K562 (cell line): ENCODE results near the gene WDR62. TPM values are rescaled to one million over a fixed set of nuclear protein-coding genes. Genes with fewer than 3 reads are reported as not detected.

Experiments used
- ATAC-seq: fragments of 200-7000 bp; cut with Tn5 transposase; 3 replicates; pipeline ENCODE4 v1.9.1; 2020; ENCODE audit warnings: moderate library complexity
- BruUV-seq: library from RNA; stranded (reverse); fragments of 400-500 nt; replicated peaks from 2 replicates; lab custom pipeline; 2021; lab: Mats Ljungman, UMichigan
- CTCF ChIA-PET: fragments of 300-600 bp; formaldehyde crosslinking; extraction: SDS; loops from one replicate; lab custom pipeline; 2021; ENCODE audit warnings: low intra/inter-chr PET ratio; lab: Yijun Ruan, JAX
- POLR2A ChIA-PET: fragments of 300-600, 350-650 bp; sonication (Branson Sonifier 250); formaldehyde crosslinking; extraction: SDS; loops from one replicate; lab custom pipeline; 2021; ENCODE audit warnings: antibody characterized with exemption, inconsistent platforms; lab: Yijun Ruan, JAX
- DNase-seq, 4 experiments: peaks; one replicate each; pipeline versions ENCODE4 v3.0.0 to v3.0.0-alpha.2; 2011 to 2018; ENCODE audit warnings: low spot score in 3 of 4, mixed read lengths in 3 of 4; ENCODE audit errors: extremely low read depth in 1 of 4
- FAIRE-seq: peaks from 2 replicates; lab custom pipeline; 2011; peaks lifted over from hg19 to GRCh38; lab: Jason Lieb, UNC
- H2AFZ ChIP-seq: 2 replicates; pipeline ENCODE4 v1.6.0; 2011; ENCODE audit warnings: low read depth, low read length, control low read depth, inconsistent platforms
- H3K27ac ChIP-seq: fragments of 200-600 bp; 3 replicates; pipeline ENCODE4 v1.8.0; 2011; ENCODE audit warnings: low read depth, mild to moderate bottlenecking, control low read depth, inconsistent platforms, low read length, moderate library complexity, mixed read lengths; ENCODE audit errors: extremely low read depth
- H3K27me3 ChIP-seq, 2 experiments: fragments of 300-600 bp in 1 of 2; 2 replicates in 1 of 2; 3 replicates in 1 of 2; pipeline versions ENCODE4 v1.6.0 to v1.8.0; 2011; ENCODE audit warnings: inconsistent platforms in 2 of 2, low read length in 2 of 2, mild to moderate bottlenecking in 1 of 2, mixed read lengths in 1 of 2, moderate library complexity in 1 of 2; ENCODE audit not compliant: control insufficient read depth in 2 of 2, insufficient read depth in 2 of 2
- H3K36me3 ChIP-seq: fragments of 300-600 bp; 3 replicates; pipeline ENCODE4 v1.8.0; 2011; ENCODE audit warnings: mild to moderate bottlenecking, low read length, inconsistent platforms; ENCODE audit not compliant: control insufficient read depth, insufficient read depth
- H3K4me1 ChIP-seq, 2 experiments: fragments of 200-600 bp in 1 of 2; replicated peaks in 1 of 2; 2 replicates in 1 of 2; 3 replicates in 1 of 2; pipeline versions ENCODE4 v1.5.1 to v1.8.0; 2011; ENCODE audit warnings: inconsistent platforms in 2 of 2, low read length in 2 of 2, mild to moderate bottlenecking in 1 of 2, mixed read lengths in 1 of 2, moderate library complexity in 1 of 2; ENCODE audit not compliant: control insufficient read depth in 2 of 2, insufficient read depth in 2 of 2
- H3K4me2 ChIP-seq: 2 replicates; pipeline ENCODE4 v1.6.1; 2011; ENCODE audit warnings: low read length, control low read depth, inconsistent platforms, mixed read lengths; ENCODE audit not compliant: insufficient read depth
- H3K4me3 ChIP-seq: fragments of 200-600 bp; sonication (generic), shearing (Covaris generic); 2 replicates; pipeline ENCODE4 v1.5.1; 2016; ENCODE audit warnings: control low read depth, inconsistent platforms
- H3K79me2 ChIP-seq: fragments of 200-600 bp; 3 replicates; pipeline ENCODE4 v1.8.0; 2011; ENCODE audit warnings: low read length, inconsistent platforms; ENCODE audit not compliant: control insufficient read depth, insufficient read depth
- H3K9ac ChIP-seq, 2 experiments: 2 replicates each; pipeline versions ENCODE4 v1.6.0 to v1.6.1; 2011; ENCODE audit warnings: low read depth in 2 of 2, low read length in 2 of 2, control low read depth in 1 of 2, inconsistent platforms in 1 of 2, mild to moderate bottlenecking in 1 of 2, mixed read lengths in 1 of 2; ENCODE audit not compliant: insufficient read depth in 1 of 2
- H3K9me1 ChIP-seq: one replicate; pipeline ENCODE4 v1.6.0; 2011; ENCODE audit warnings: inconsistent platforms, mild to moderate bottlenecking, low read length, moderate library complexity; ENCODE audit not compliant: control insufficient read depth, insufficient read depth
- H3K9me3 ChIP-seq: replicated peaks from 2 replicates; pipeline ENCODE4 v1.5.1; 2011; ENCODE audit warnings: low read depth, low read length, inconsistent platforms; ENCODE audit not compliant: control insufficient read depth, insufficient read depth
- H4K20me1 ChIP-seq: replicated peaks from 2 replicates; pipeline ENCODE4 v1.6.1; 2011; ENCODE audit warnings: low read length, inconsistent platforms, mixed read lengths; ENCODE audit not compliant: control insufficient read depth, insufficient read depth
- TEAD2 ChIP-seq: fragments of 450-650 bp; IDR thresholded peaks from 2 replicates; pipeline ENCODE4 v1.6.1; 2016; ENCODE audit warnings: missing genetic modification characterization, control low read depth, missing compliant biosample characterization
- U2AF2 ChIP-seq: fragments of 200-400 bp; formaldehyde crosslinking; optimal IDR thresholded peaks from 2 replicates; pipeline ENCODE3; 2017; ENCODE audit warnings: low read depth, mild to moderate bottlenecking, low read length
- ZBTB1 ChIP-seq: sonication (generic); formaldehyde crosslinking; IDR thresholded peaks from 2 replicates; pipeline ENCODE4 v1.8.1; 2023; ENCODE audit warnings: missing genetic modification reagents, low read depth, mild to moderate bottlenecking, borderline replicate concordance
- ZNF830 ChIP-seq: fragments of 250-450 bp; sonication (Bioruptor Pico); IDR thresholded peaks from 2 replicates; pipeline ENCODE4 v1.5.0; 2021; ENCODE audit warnings: mild to moderate bottlenecking
- WGBS: fragments of 100-300 bp; shearing (Covaris generic); methylation state at CpG from one replicate; pipeline ENCODE4 v1.1.6; 2016; ENCODE audit warnings: low coverage, mixed read lengths; ENCODE audit not compliant: insufficient coverage; ENCODE audit errors: missing lambda C conversion rate; 5-methylcytosine and 5-hydroxymethylcytosine counted together
- in situ Hi-C: fragments of 300-500 bp; cut with MboI; formaldehyde crosslinking; loops from 4 replicates; pipeline ENCODE4 v1.15.0; 2018; ENCODE audit warnings: inconsistent platforms, mixed read lengths
- intact Hi-C: fragments of 100-400 bp; cut with micrococcal nuclease; formaldehyde crosslinking; loops from 2 replicates; pipeline ENCODE4 v1.14.2; 2022
- polyA plus RNA-seq, 8 experiments: library from polyadenylated mRNA; depleted of rRNA in 4 of 8; stranded (reverse) in 5 of 8; unstranded in 3 of 8; fragments of >200 nt; fragmentation: Nextera tagmentation in 2 of 8; fragmentation: Illumina TruSeq in 1 of 8; extraction: Ambion mirVana in 2 of 8; extraction: Trizol in 1 of 8; gene quantifications; 2 replicates each; pipeline versions ENCODE4 v1.2.1 to v1.2.3, GENCODE V29; 2011 to 2014; ENCODE audit warnings: inconsistent platforms in 1 of 8, missing spikeins in 1 of 8
- total RNA-seq, 7 experiments: library from RNA; depleted of rRNA in 6 of 7; stranded (reverse); fragments of >200 nt in 6 of 7; fragmentation: Illumina TruSeq in 2 of 7; extraction: Trizol in 2 of 7; gene quantifications; 2 replicates each; pipeline versions ENCODE4 v1.2.1 to v1.2.3, GENCODE V29; 2011 to 2021; ENCODE audit warnings: low replicate concordance in 1 of 7
- TF ChIP-seq, protein P1 (sequence below): fragments of 450-650 bp; formaldehyde crosslinking; IDR thresholded peaks from 2 replicates; pipeline ENCODE4 v1.4.0; 2020; ENCODE audit warnings: mild to moderate bottlenecking, moderate library complexity

The WDR62 gene
- total and polyA plus RNA-seq, 9 of the 15 experiments (the other 6 are each of a cell fraction or from before 2014, with no cell fraction given): 0.35 to 32.8 (median 14.4) TPM

DNA sequence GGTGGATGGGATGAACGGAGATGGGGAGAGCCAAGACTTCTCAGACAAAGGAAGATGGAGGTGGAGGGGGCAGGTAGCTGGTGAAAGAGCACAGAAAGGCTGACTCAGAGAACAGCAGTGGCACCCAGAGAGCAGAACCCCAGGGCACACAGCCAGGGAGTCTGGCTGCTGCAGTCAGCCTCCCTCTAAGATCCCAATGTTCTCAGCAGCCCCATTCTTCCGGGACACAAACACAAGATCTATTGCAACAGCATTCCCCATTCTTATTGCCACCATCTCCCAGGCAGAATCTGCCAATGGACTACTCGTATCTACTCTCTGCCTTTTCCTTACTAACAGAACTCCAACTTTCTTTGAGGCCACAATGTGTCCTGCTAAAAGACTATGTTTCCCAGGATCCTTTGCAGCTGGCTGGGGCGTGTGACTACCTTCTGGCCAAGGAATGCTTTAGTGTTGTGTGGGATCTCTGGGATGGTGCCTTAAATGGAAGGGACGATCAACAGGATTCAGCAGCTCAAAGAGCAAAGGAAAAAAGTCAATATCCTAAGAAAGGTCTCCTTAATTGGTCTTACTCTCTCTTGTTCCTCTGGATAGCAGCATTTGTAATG is 8.2 kb upstream of the WDR62 start:
- TF ChIP-seq ZNF830 (CRISPR knock-in tag): no peak
- TF ChIP-seq, all 486 proteins: peak for 0
- no peaks in the 10 kb centered on the region for H3K9me1 ChIP-seq
- no peaks in the 10 kb centered on the region; a peak in 2 of 5 replicates for H3K4me1 ChIP-seq
- 74% methylated on average over 5 of the region's 5 CpGs for WGBS
- no peak for DNase-seq
- no peak overlapping the region for H3K9ac ChIP-seq
- H3K9me3 ChIP-seq: no peaks in the 10 kb centered on the region
- no peak overlapping the region for H3K4me2 ChIP-seq
- ATAC-seq: no peak
- no TSS peak for BruUV-seq
- FAIRE-seq: peak; percentile 15
- H3K79me2 ChIP-seq: no peaks in the 10 kb centered on the region
- no peak overlapping the region for H3K27ac ChIP-seq
- H2AFZ ChIP-seq: no peak overlapping the region
- 0 out of 3 replicates have a peak, but pooled peaks cover 5% of the 10 kb centered on the region for H3K36me3 ChIP-seq
- no peak overlapping the region for H3K4me3 ChIP-seq
- in situ Hi-C loops (no loop called here), intact Hi-C loops (no loop called here)
- no peaks in the 10 kb centered on the region for H3K27me3 ChIP-seq
- POLR2A ChIA-PET: no interaction called here
- no peaks in the 10 kb centered on the region for H4K20me1 ChIP-seq
- CTCF ChIA-PET: no interaction called here

- Histone ChIP-seq H3K36me3 (0 out of 3 replicates have a peak, but pooled peaks cover 5% of the 10 kb centered on the region), H3K9me3 (no peaks in the 10 kb centered on the region), H3K79me2 (no peaks in the 10 kb centered on the region), H3K27me3 (no peaks in the 10 kb centered on the region), H4K20me1 (no peaks in the 10 kb centered on the region), H3K9me1 (no peaks in the 10 kb centered on the region), H3K4me3 (no peak overlapping the region), H2AFZ (no peak overlapping the region), H3K4me2 (no peak overlapping the region), H3K27ac (no peak overlapping the region), H3K4me1 (peaks cover 0 to 2% of the 10 kb centered on the region in 2 experiments; a peak in 2 of 5 replicates), H3K9ac (no peak overlapping the region)
- ChIA-PET CTCF (no interaction called here), POLR2A (interaction anchor here (1.4 kb wide), 1 partner anchor 10 kb away, joined by 3 read pairs; no protein-coding TSS in a partner anchor)
- intact Hi-C loops (no loop called here), in situ Hi-C loops (no loop called here)
- TF ChIP-seq U2AF2 (no peak), ZBTB1 (no peak), TEAD2 (tag) (no peak)
- TF ChIP-seq, protein P1, sequence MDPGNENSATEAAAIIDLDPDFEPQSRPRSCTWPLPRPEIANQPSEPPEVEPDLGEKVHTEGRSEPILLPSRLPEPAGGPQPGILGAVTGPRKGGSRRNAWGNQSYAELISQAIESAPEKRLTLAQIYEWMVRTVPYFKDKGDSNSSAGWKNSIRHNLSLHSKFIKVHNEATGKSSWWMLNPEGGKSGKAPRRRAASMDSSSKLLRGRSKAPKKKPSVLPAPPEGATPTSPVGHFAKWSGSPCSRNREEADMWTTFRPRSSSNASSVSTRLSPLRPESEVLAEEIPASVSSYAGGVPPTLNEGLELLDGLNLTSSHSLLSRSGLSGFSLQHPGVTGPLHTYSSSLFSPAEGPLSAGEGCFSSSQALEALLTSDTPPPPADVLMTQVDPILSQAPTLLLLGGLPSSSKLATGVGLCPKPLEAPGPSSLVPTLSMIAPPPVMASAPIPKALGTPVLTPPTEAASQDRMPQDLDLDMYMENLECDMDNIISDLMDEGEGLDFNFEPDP (CRISPR knock-in tag): no peak
- ATAC-seq: no peak
- DNase-seq: no peak
- no peak for FAIRE-seq
- BruUV-seq: no TSS peak
These were observed 6.9 kb upstream of the WDR62 start for GRCh38 chr19:36047835-36048234.
